OCI-LY1 (cell line): ENCODE results near the gene YTHDC1.

Source experiments
- CTCF ChIP-seq: fragments of 200-600 bp; sonication (generic), shearing (Covaris generic); IDR thresholded peaks from 2 replicates; pipeline ENCODE4 v1.5.1; 2017; ENCODE audit warnings: mild to moderate bottlenecking, antibody characterized with exemption, low read length, moderate library complexity, mixed read lengths
- EZH2 ChIP-seq: fragments of 200-600 bp; sonication (generic), shearing (Covaris generic); IDR thresholded peaks from 2 replicates; pipeline ENCODE4 v1.8.0; 2017; ENCODE audit warnings: borderline replicate concordance, mixed run types, mild to moderate bottlenecking, antibody characterized with exemption, low read length, moderate library complexity, mixed read lengths

GRCh38 chr4:68267433-68267944 is 82.4 kb downstream of the YTHDC1 start:
- TF ChIP-seq EZH2 (no peak), CTCF (no peak)
